Ovary (tissue), 3 donors: ENCODE data around the gene MAPK8IP3.

Experiments
- CTCF ChIP-seq, 3 donors: fragments of 450-650 bp in 2 of 3; fragments of 200-600 bp in 1 of 3; IDR thresholded peaks; one replicate each; pipeline versions ENCODE4 v1.5.1 to v1.8.0; 2016 to 2022; ENCODE audit warnings: antibody characterized with exemption in 3 of 3, mild to moderate bottlenecking in 1 of 3
- EP300 ChIP-seq: sonication (generic); formaldehyde crosslinking; IDR thresholded peaks from one replicate; pipeline ENCODE4 v1.6.1; 2017; ENCODE audit warnings: antibody characterized with exemption
- POLR2A ChIP-seq: fragments of 450-650 bp; IDR thresholded peaks from one replicate; pipeline ENCODE4 v1.6.1; 2017; ENCODE audit warnings: antibody characterized with exemption, mild to moderate bottlenecking, moderate library complexity
- donor health status: DM: no; HTN: no; CAD: no.

- TF ChIP-seq CTCF (IDR thresholded peaks at IDR 0.05) (peak in 1 of 3 donors; percentile 43), POLR2A (no peak), EP300 (no peak)
Measured at GRCh38 chr16:1812732-1813163, 106.8 kb downstream of the MAPK8IP3 start.
